ENCODE measurements around the gene DCAF8L1.

- no peak for TF ChIP-seq EZH2 (IDR thresholded peaks at IDR 0.05; ENCODE audit: low read length, missing control alignments)
- TF ChIP-seq, protein P1, sequence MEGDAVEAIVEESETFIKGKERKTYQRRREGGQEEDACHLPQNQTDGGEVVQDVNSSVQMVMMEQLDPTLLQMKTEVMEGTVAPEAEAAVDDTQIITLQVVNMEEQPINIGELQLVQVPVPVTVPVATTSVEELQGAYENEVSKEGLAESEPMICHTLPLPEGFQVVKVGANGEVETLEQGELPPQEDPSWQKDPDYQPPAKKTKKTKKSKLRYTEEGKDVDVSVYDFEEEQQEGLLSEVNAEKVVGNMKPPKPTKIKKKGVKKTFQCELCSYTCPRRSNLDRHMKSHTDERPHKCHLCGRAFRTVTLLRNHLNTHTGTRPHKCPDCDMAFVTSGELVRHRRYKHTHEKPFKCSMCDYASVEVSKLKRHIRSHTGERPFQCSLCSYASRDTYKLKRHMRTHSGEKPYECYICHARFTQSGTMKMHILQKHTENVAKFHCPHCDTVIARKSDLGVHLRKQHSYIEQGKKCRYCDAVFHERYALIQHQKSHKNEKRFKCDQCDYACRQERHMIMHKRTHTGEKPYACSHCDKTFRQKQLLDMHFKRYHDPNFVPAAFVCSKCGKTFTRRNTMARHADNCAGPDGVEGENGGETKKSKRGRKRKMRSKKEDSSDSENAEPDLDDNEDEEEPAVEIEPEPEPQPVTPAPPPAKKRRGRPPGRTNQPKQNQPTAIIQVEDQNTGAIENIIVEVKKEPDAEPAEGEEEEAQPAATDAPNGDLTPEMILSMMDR (conservative IDR thresholded peaks at IDR 0.05 in 1 of 2, IDR thresholded peaks at IDR 0.05 in 1 of 2; ENCODE audit: low read depth in 1 of 2, low read length in 2 of 2) = no peak
Observed at GRCh38 chrX:28022371-28022770, 41.1 kb upstream of the DCAF8L1 start.

Measured in fibroblast of lung (primary cell).